ENCODE results near the gene GPR75.
"Not testable (repeated sequence)": the region's sequence is repeated elsewhere in the genome, so short reads cannot be mapped to it uniquely, and the experiment has no call there.

The GPR75 gene

DNA sequence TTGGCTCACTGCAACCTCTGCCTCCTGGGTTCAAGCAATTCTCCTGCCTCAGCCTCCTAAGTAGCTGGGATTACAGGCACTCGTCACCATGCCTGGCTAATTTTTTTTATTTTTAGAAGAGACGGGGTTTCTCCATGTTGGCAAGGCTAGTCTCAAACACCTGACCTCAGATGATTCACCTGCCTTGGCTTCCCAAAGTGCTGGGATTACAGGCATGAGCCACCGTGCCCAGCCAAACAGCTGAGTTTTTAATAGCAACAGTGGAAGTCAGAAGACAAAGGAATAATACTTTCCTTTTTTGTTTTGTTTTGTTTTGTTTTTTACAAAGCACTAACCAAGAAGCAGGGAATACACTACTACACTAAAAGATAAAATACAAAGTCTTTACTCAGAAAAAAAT, 16.9 kb downstream of the GPR75 start:
- peaks cover 2% of the 10 kb centered on the region for H3K9me3 ChIP-seq (ENCODE audit: low read length)
- no peaks in the 10 kb centered on the region for H3K4me1 ChIP-seq (ENCODE audit: insufficient read depth, low read length)
- no peaks in the 10 kb centered on the region for H3K36me3 ChIP-seq (ENCODE audit: insufficient read depth, low read length)
- H3K4me3 ChIP-seq (ENCODE audit: low read length): no peak overlapping the region
- H2AFZ ChIP-seq (ENCODE audit: low read depth, low read length): no peak overlapping the region
- no peaks in the 10 kb centered on the region for H3K27me3 ChIP-seq (ENCODE audit: insufficient read depth, low read length)

DNA sequence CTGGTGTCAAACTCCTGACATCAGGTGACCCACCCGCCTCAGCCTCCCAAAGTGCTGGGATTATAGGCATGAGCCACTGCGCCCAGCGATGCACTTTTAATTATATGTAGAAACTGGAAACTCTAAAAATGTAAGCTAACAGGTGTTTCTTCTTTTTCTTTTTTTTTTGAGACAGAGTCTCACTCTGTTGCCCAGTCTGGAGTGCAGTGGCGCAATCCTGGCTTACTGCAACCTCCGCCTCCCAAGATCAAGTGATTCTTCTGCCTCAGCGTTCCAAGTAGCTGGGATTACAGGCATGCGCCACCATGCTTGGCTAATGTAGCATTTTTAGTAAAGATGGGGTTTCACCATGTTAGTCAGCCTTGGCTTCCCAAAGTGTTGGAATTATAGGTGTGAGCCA, 18.1 kb downstream of the GPR75 start:
- not testable (repeated sequence) for H3K27me3 ChIP-seq (ENCODE audit: insufficient read depth, low read length); H3K4me1 ChIP-seq (ENCODE audit: insufficient read depth, low read length); H2AFZ ChIP-seq (ENCODE audit: low read depth, low read length); H3K9me3 ChIP-seq (ENCODE audit: low read length); H3K4me3 ChIP-seq (ENCODE audit: low read length); H3K36me3 ChIP-seq (ENCODE audit: insufficient read depth, low read length)

DNA sequence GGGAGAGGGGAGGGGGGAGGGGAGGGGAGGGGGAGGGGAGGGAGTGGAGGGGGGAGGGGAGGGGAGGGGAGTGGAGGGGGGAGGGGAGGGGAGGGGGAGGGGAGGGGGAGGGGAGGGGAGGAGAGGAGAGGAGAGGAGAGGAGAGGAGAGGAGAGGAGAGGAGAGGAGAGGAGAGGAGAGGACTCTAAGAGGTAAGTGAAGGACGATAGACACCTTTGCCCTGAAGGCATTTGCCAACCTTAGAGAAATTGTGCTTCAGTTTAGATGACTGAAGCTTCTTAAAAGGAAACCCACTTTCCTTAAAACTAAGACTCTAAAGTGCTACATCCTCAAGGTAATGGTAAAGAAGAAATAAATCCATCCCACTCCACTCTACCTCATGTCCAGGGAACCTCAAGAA, 19.2 kb downstream of the GPR75 start:
- Histone ChIP-seq H2AFZ (ENCODE audit: low read depth, low read length) (no peak overlapping the region), H3K4me1 (ENCODE audit: insufficient read depth, low read length) (no peaks in the 10 kb centered on the region), H3K9me3 (ENCODE audit: low read length) (peaks cover 2% of the 10 kb centered on the region), H3K36me3 (ENCODE audit: insufficient read depth, low read length) (no peaks in the 10 kb centered on the region), H3K27me3 (ENCODE audit: insufficient read depth, low read length) (no peaks in the 10 kb centered on the region), H3K4me3 (ENCODE audit: low read length) (no peak overlapping the region)

DNA sequence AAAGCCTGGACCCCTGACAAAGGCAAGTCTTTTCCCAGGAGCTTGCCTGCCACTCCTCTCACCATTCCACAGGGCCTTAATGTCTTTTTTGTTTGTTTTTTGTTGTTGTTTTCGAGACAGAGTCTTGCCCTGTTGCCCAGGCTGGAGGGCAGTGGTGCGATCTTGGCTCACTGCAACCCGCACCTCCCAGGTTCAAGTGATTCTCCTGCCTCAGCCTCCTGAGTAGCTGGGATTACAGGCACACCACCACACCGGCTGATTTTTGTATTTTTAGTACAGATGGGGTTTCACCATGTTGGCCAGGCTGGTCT, 29.8 kb downstream of the GPR75 start:
- not testable (repeated sequence) for H3K36me3 ChIP-seq (ENCODE audit: insufficient read depth, low read length); H3K4me3 ChIP-seq (ENCODE audit: low read length); H3K27me3 ChIP-seq (ENCODE audit: insufficient read depth, low read length); H3K9me3 ChIP-seq (ENCODE audit: low read length); H2AFZ ChIP-seq (ENCODE audit: low read depth, low read length)
- H3K4me1 ChIP-seq (ENCODE audit: insufficient read depth, low read length): peaks cover 24% of the 10 kb centered on the region

DNA sequence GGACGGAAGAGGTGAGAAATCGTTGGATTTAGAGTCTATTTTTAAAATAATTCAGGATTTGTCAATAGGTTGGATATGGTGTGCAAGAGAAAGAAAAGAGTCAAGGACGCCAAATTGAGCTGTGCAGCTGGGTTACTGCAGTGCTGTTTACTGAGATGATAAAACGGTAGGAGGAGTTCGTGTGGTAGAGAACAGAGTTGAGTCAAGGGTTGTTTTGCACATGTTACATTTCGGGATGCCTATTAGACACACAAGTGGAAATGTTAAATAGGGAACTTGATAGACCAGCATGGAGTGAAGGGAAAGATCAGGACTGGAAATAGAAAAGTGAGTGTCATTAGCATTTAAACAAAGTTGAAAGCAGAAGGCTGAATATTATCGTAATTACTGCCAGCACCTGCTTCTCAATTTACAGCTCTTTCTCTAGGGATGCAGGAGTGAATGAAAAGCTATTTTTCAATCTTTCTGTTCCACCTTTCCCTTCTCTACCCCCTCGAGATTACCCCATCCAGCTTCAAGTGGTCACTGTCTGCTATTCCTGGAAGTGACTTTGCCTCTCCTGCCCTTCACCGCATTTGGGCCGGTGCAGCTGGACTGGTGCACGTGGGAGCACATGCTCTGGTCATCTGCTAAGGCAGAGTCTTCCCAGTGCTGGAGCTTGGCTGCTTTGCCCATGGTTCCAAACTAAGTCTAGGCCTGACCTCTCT, 30.3 kb downstream of the GPR75 start:
- Histone ChIP-seq H3K9me3 (ENCODE audit: low read length) (no peaks in the 10 kb centered on the region), H3K4me1 (ENCODE audit: insufficient read depth, low read length) (peaks cover 24% of the 10 kb centered on the region), H3K27me3 (ENCODE audit: insufficient read depth, low read length) (no peaks in the 10 kb centered on the region), H2AFZ (ENCODE audit: low read depth, low read length) (no peak overlapping the region), H3K36me3 (ENCODE audit: insufficient read depth, low read length) (no peaks in the 10 kb centered on the region), H3K4me3 (ENCODE audit: low read length) (no peak overlapping the region)

DNA sequence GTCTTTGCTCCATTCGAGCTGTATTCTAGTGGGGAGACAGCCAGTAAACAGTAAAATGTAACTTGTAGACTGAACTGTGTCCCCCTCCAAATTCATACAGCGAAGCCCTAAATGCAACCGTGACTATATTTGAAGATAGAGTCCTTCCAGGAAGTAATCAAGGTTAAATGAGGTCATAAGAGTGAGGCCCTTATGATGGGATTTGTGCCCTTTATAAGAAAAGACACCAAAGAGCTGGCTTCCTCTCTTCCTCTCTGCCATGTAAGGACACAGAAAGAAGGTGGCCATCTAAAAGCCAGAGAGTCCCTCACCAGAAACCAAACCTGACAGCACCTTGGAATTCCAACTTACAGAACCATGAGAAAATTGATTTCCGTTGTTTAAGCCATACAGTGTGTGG, 31.4 kb downstream of the GPR75 start:
- Histone ChIP-seq H3K27me3 (ENCODE audit: insufficient read depth, low read length) (no peaks in the 10 kb centered on the region), H3K4me3 (ENCODE audit: low read length) (no peak overlapping the region), H3K9me3 (ENCODE audit: low read length) (no peaks in the 10 kb centered on the region), H2AFZ (ENCODE audit: low read depth, low read length) (no peak overlapping the region), H3K36me3 (ENCODE audit: insufficient read depth, low read length) (no peaks in the 10 kb centered on the region), H3K4me1 (ENCODE audit: insufficient read depth, low read length) (peaks cover 24% of the 10 kb centered on the region)

DNA sequence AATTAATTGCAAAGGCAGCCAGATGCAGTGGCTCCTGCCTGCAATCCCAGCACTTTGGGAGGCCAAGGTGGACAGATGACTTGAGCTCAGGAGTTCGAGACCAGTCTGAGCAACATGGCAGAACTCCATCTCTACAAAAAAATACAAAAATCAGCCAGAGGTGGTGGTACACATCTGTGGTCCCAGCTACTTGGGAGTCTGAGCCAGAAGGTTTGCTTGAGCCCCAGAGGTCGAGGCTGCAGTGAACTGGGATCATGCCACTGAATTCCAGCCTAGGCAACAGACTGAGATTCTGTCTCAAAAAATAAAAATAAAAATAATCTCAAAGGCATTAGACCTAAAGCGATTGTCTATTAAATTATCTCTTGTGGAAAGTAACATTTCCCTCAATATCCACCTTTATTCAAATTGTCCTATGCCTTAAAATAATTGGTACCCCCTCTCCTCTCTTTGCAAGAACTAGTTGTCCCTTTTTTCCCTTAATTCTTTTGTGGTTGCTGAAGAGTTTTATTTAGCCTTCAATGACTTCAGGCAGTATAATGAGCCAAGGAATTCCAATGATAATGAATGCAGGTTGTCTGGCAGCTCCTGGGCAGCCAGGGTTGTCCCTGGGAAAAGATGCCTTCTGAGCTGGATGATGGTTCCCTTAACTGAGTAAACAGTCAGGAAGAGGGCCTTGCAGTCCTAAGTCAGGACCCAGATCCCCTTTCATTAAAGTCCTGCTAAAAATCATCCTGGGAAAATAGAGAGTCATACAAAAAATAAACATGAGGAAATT, 32.2 kb downstream of the GPR75 start:
- H3K36me3 ChIP-seq (ENCODE audit: insufficient read depth, low read length): no peaks in the 10 kb centered on the region
- no peak overlapping the region for H2AFZ ChIP-seq (ENCODE audit: low read depth, low read length)
- no peak overlapping the region for H3K4me3 ChIP-seq (ENCODE audit: low read length)
- no peaks in the 10 kb centered on the region for H3K27me3 ChIP-seq (ENCODE audit: insufficient read depth, low read length)
- no peaks in the 10 kb centered on the region for H3K9me3 ChIP-seq (ENCODE audit: low read length)
- peaks cover 24% of the 10 kb centered on the region for H3K4me1 ChIP-seq (ENCODE audit: insufficient read depth, low read length)

DNA sequence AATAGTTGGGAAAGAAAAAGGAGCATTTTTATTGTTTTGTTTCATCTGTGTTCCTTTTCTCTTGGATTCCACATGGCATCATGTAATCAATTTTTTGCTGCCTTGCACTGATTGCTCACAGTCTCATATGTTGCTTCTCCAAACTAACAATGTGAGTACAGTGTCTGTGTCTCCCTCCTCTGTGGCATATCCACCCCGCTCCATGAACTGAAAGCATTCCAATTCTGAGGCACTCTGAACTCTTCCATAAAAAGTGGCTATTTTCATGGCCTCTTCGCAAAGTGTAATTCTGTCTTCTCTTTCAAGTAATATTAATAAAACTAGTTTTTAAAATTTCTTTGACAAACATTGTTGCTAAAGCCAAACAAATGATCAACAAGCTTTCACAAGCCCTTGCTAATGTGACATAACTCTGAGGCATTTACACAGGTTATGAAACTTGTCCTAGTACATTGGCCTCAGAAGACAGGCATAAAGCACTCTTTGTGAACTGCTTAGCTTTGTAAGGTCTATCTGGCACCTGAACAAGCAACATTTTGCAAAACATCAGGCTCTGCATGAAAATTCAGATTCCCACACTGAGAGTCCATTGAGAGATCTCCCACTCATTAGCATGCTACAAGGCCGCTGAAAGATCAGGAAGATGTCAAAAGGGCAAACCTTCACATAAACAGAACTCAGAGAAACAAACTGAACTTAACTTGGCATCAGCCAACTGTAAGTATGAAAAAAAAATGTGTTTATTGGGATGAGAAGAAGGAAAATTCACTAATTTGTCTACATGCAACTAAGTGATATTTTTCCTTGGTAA, 33.0 kb downstream of the GPR75 start:
- Histone ChIP-seq H2AFZ (ENCODE audit: low read depth, low read length) (no peak overlapping the region), H3K4me3 (ENCODE audit: low read length) (no peak overlapping the region), H3K9me3 (ENCODE audit: low read length) (no peaks in the 10 kb centered on the region), H3K4me1 (ENCODE audit: insufficient read depth, low read length) (peaks cover 24% of the 10 kb centered on the region), H3K36me3 (ENCODE audit: insufficient read depth, low read length) (no peaks in the 10 kb centered on the region), H3K27me3 (ENCODE audit: insufficient read depth, low read length) (no peaks in the 10 kb centered on the region)

DNA sequence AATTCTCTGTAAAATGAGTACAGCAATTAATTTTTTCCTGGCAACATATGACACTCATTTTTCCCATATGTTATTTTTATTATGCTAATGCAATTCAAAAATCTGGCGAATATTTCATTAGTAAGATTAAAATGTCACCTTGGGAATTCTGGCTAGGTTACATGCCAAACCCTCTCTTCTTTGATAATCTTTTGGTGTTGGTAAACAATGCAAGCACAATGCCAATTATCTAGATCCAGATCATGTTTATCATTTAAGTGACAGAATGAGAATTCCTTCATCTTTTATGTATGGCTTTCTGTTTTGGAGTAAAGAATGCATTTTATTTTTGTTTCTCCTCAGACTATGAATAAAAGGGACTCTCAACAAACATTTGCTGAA, 33.7 kb downstream of the GPR75 start:
- no peaks in the 10 kb centered on the region for H3K9me3 ChIP-seq (ENCODE audit: low read length)
- no peak overlapping the region for H3K4me3 ChIP-seq (ENCODE audit: low read length)
- H3K36me3 ChIP-seq (ENCODE audit: insufficient read depth, low read length): no peaks in the 10 kb centered on the region
- H2AFZ ChIP-seq (ENCODE audit: low read depth, low read length): no peak overlapping the region
- no peaks in the 10 kb centered on the region for H3K27me3 ChIP-seq (ENCODE audit: insufficient read depth, low read length)
- H3K4me1 ChIP-seq (ENCODE audit: insufficient read depth, low read length): peaks cover 24% of the 10 kb centered on the region

DNA sequence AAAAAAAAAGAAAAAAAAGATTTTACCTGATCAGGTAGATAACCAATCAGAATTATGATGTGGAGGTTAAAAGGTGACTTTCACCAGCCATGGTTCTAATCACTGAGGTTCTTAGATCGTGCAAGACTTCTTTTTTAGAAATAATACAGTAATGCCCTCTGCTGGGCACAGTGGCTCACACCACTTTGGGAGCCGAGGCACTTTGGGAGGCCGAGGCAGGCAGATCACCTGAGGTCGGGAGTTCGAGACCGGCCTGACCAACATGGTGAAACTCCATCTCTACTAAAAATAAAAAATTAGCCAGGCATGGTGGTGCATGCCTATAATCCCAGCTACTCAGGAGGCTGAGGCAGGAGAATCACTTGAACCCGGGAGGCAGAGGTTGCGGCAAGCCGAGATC, 36.1 kb downstream of the GPR75 start:
- not testable (repeated sequence) for H3K27me3 ChIP-seq (ENCODE audit: insufficient read depth, low read length); H3K36me3 ChIP-seq (ENCODE audit: insufficient read depth, low read length); H2AFZ ChIP-seq (ENCODE audit: low read depth, low read length); H3K4me3 ChIP-seq (ENCODE audit: low read length); H3K9me3 ChIP-seq (ENCODE audit: low read length)
- H3K4me1 ChIP-seq (ENCODE audit: insufficient read depth, low read length): peaks cover 24% of the 10 kb centered on the region

DNA sequence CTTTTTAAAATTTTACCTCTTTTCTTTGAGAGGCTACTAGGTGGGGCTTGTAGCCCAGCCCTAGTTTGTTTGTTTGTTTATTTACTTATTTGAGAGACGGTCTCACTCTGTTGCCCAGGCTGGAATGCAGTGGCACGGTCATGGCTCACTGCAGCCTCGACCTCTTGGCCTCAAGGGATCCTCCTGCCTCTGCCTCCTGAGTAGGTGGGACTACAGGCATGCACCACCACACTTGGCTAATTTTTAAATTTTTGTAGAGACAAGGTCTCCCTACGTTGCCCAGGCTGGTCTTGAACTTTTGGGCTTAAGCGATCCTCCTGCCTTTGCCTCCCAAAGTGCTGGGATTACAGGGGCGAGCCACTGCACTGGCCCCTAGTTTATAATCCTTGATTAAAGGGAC, 38.0 kb downstream of the GPR75 start:
- H3K4me3 ChIP-seq (ENCODE audit: low read length): no peak overlapping the region
- H2AFZ ChIP-seq (ENCODE audit: low read depth, low read length): no peak overlapping the region
- peaks cover 13% of the 10 kb centered on the region for H3K36me3 ChIP-seq (ENCODE audit: insufficient read depth, low read length)
- peaks cover 11% of the 10 kb centered on the region for H3K4me1 ChIP-seq (ENCODE audit: insufficient read depth, low read length)
- no peaks in the 10 kb centered on the region for H3K27me3 ChIP-seq (ENCODE audit: insufficient read depth, low read length)
- H3K9me3 ChIP-seq (ENCODE audit: low read length): no peaks in the 10 kb centered on the region

DNA sequence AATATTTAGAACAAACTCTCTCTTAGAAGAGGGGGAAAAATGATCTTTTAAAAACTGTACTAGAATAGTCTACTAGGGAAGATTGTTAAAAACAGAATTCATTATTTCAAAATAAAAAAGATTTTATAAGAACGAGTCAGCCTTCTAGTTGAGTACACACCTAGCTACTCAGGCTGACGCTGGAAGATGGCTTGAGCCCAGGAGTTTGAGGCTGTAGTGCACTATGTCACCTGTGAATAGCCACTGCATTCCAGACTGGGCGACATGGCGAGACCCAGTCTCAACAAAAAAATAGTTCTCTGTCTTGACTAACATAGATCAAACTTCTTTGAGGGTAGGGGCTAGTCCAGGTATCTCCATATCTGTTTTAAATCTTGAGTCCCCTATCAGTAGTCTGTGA, 39.1 kb downstream of the GPR75 start:
- no peak overlapping the region for H3K4me3 ChIP-seq (ENCODE audit: low read length)
- no peak overlapping the region for H2AFZ ChIP-seq (ENCODE audit: low read depth, low read length)
- H3K36me3 ChIP-seq (ENCODE audit: insufficient read depth, low read length): peaks cover 22% of the 10 kb centered on the region
- H3K9me3 ChIP-seq (ENCODE audit: low read length): no peaks in the 10 kb centered on the region
- H3K27me3 ChIP-seq (ENCODE audit: insufficient read depth, low read length): no peaks in the 10 kb centered on the region
- H3K4me1 ChIP-seq (ENCODE audit: insufficient read depth, low read length): no peaks in the 10 kb centered on the region

DNA sequence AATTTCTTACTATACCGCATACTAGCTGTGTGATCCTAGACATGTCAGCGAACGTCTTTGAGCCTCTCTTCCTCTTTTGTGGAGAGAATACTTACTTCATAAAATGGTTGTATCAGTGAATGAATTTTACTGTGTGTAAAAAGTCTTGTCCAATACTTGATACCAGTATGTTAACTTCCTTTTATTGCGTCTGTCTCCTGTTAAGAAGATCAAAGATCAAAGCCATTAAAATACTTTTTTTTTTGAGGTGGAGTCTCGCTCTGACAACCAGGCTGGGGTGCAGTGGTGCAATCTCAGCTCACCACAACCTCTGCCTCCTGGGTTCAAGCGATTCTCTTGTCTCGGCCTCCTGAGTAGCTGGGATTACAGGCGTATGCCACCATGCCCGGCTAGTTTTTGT, 39.7 kb downstream of the GPR75 start:
- Histone ChIP-seq H3K4me1 (ENCODE audit: insufficient read depth, low read length) (no peaks in the 10 kb centered on the region), H3K27me3 (ENCODE audit: insufficient read depth, low read length) (no peaks in the 10 kb centered on the region), H3K36me3 (ENCODE audit: insufficient read depth, low read length) (peaks cover 29% of the 10 kb centered on the region), H3K4me3 (ENCODE audit: low read length) (no peak overlapping the region), H3K9me3 (ENCODE audit: low read length) (no peaks in the 10 kb centered on the region), H2AFZ (ENCODE audit: low read depth, low read length) (no peak overlapping the region)

Data from neuron (in vitro differentiated cells).